HG03095 (cell line): ENCODE data around the gene IGSF21.
"Not testable (repeated sequence)": the region's sequence is repeated elsewhere in the genome, so short reads cannot be mapped to it uniquely, and the experiment has no call there.

Experiments
- ATAC-seq: cut with Tn5 transposase; IDR thresholded peaks from one replicate; pipeline ENCODE4 v1.9.1; 2021; ENCODE audit warnings: moderate library complexity; ENCODE audit not compliant: unreplicated experiment

Gene IGSF21

DNA sequence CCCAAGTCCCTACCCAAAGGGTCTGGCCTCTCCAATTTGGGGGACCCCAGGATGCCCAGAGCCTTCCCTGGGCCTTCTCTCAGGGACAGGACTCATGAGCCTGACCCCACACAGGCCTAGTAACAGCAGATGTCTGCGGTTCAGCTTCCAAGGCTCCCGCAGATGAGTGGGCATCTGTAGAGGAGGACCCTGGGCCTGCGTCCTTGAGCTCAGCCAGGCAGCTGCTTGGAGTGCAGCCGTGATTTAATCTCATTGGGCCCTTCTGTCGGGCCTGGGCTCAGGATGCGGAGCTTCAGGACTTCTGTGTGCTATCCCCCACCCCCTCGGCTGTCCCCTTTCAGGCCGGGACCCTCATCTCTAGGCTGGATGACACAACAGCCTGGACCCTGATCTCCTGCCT is 35.4 kb downstream of the IGSF21 start:
- no peak for ATAC-seq

- ATAC-seq, result no peak
These were observed 36.5 kb downstream of the IGSF21 start for GRCh38 chr1:18144062-18144461.

GRCh38 chr1:18144916-18145647 is 37.5 kb downstream of the IGSF21 start:
- no peak for ATAC-seq

- ATAC-seq, result no peak
These were observed 38.4 kb downstream of the IGSF21 start for GRCh38 chr1:18145851-18146618.

DNA sequence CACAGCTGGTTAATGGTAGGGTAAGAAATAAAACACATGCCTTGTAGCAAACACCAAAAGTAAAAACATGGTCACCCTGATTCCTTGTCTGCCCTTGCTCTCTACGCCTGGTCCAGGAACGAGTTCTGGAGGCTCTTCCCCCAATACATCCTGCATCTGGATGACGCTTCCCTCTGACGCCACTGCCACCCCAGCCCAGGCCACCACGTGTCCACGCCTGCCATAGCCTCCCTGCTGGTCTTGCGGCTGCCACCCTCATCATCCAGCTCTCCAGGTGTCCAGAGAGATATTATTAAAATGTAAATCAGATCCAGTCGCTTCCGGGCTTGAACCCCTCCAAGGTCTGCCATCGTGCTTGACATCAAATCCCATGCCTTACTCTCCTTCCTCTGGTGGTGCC is 39.3 kb downstream of the IGSF21 start:
- ATAC-seq, result no peak

DNA sequence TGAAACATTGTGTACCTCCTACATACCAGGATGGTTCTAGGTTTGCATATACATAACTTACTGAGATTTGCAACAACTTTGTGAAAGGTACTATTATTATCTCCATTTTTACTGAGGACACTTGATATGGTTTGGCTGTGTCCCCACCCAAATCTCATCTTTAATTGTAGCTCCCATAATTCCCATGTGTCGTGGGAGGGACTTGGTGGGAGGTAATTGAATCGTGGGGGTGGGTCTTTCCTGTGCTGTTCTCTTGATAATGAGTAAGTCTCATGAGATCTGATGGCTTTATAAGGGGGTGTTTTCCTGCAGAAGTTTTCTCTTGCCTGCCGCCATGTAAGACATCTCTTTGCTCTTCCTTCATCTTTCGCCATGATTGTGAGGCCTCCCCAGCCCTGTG is 40.1 kb downstream of the IGSF21 start:
- no peak for ATAC-seq

DNA sequence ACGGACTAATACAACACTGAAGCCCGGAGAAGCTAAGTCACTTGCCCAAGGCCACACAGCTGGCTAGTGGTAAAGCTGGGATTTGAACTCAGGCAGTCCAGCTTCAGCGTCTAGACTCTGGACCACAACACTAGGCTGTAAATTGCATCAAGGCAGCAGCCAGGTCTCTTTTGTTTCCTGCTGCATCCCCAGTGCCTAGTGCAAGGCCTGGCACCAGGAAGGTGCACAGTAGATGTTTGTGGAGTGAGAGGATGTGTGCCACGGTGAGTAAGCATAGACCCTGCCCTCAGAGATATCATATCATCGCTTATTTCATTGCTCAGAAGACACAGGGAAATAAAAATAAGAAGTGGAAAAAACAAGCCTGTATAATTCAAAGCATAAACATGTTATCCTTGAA is 40.9 kb downstream of the IGSF21 start:
- ATAC-seq, result no peak

- no peak for ATAC-seq
These were observed 41.5 kb downstream of the IGSF21 start for GRCh38 chr1:18149027-18149641.

- no peak for ATAC-seq
These were observed 44.0 kb downstream of the IGSF21 start for GRCh38 chr1:18151436-18152122.

- ATAC-seq, result no peak
These were observed 47.0 kb downstream of the IGSF21 start for GRCh38 chr1:18154430-18155194.

DNA sequence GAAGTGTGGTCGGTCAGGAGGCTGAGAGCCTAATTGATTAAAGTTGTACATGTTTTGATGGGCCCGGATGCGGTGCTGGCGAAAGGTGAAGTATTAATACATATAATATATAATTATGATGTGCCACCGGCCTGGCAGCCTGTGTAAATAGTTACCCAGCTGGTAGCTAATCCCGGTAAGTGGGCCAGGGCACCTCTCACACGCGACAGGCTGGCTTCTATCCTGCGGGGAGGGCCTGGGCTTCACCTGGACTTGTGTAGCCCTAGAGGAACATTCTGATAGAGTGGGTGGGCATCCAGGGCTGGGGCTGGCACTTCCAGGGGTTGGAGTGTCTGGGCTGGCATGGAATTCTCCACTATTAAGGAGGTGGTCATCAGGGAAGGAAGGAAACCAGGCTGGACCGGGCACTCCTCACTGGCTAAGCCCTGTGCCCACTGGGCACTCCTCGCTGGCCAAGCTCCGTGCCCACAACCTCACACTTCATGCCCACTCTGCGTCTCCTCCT is 48.3 kb downstream of the IGSF21 start:
- ATAC-seq, result no peak

- ATAC-seq, result no peak
These were observed 49.8 kb downstream of the IGSF21 start for GRCh38 chr1:18157352-18157751.

GRCh38 chr1:18157968-18158367 is 50.4 kb downstream of the IGSF21 start:
- ATAC-seq, result no peak

DNA sequence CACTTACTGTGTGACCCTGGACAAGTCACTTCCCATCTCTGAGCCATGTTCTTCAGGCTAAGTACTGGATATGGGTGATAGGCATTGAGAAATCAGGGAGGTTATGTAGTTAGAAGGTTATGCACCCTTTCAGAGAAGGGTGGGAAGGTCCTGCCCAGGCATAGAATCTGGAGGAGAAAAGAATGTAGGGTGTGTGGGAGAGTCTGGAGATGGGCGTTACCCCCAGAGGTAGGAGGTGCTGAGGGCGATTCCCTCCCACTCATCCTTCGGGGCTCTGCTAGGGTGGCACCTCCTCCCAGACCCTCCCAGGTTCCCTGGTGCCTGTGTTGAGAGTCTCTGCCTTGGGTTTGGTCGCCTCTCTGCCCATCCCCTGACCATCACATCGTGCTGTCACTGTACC is 51.1 kb downstream of the IGSF21 start:
- ATAC-seq, result no peak

DNA sequence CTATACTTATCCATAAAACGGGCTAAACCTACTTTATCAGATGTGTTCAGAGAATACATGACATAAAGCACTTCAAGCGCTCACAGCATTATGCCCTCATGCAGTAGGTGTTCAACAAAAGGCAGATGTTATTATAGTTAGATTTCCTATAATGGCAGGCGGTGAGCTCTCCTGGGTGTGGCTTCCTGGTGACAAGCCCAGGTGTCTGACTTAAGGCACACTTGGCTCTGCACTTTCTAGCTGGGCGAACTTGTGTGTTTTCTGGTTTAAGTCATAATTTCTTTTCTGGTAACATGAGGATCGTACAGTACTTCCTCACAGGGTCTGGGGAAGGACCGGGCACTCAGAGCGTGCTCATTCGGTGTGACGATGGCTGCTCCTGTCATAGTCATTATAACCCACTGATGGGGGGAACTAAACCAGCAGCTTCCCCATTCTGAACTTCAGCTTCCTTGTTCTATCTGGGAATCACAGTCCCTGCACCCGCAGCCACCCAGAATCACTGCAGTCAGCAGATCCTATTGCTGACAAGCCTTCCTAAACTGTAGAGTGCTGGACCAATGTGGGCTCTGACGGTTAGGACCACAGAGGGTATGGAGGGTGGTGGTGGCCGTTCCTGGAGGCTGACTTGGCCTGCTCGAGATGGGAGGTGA is 52.8 kb downstream of the IGSF21 start:
- ATAC-seq, result no peak

- no peak for ATAC-seq
These were observed 54.1 kb downstream of the IGSF21 start for GRCh38 chr1:18161690-18162089.

- ATAC-seq, result not testable (repeated sequence)
These were observed 58.0 kb downstream of the IGSF21 start for GRCh38 chr1:18165640-18166039.

DNA sequence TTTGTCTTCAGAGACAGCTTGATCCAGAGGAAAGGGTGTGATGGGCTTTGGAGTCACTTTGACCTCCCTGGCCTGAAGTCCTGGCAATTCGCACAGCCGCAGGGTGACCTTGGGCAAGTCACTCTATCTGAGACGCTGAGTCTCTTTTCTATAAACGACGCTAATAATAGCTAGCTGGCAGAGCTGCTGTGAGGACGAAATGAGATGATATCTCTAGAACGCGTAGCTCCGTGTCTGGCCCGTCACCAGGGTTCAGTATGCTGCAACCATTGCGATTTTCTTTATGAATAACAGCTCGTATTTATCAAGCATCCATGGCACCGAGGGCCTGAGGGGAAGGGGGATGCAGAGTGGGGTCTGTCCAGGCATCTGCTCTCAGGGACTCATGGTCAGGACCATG is 58.7 kb downstream of the IGSF21 start:
- no peak for ATAC-seq

- no peak for ATAC-seq
These were observed 59.3 kb downstream of the IGSF21 start for GRCh38 chr1:18166929-18167328.

DNA sequence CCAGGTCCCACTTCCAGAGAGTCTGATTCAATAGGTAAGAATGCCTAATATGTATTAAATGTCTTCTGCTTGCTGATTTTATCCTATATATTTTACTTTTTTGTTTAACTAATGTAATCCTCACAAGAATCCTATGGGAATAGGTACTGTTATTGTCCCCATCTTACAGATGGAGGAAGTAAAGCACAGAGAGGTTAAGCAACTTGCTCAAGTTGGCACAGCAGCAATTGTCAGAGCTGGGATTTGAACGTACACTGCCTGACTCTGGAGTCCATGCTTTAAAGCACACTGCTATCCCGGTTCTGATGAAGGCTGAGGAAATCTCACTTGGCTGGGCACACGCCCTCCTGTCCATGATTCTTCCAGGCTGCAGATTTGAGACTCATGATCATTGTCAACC is 62.8 kb downstream of the IGSF21 start:
- no peak for ATAC-seq
